ENCODE measurements around the gene MAPKAPK2. TPM values are rescaled to one million over a fixed set of nuclear protein-coding genes. Genes with fewer than 3 reads are reported as not detected.

Gene MAPKAPK2
- total RNA-seq, 1 donor from 2014 or later: 93.8 TPM

GRCh38 chr1:206654828-206655227 is 29.9 kb upstream of the MAPKAPK2 start:
- no peaks in the 10 kb centered on the region for H3K9me3 Mint-ChIP-seq (ENCODE audit: unreplicated experiment)
- H3K36me3 Mint-ChIP-seq (ENCODE audit: unreplicated experiment): no peaks in the 10 kb centered on the region
- H3K27me3 Mint-ChIP-seq (ENCODE audit: unreplicated experiment): peaks cover 4% of the 10 kb centered on the region
- no peaks in the 10 kb centered on the region for H3K4me1 Mint-ChIP-seq (ENCODE audit: low read depth, unreplicated experiment)
- TF ChIP-seq CTCF (IDR thresholded peaks at IDR 0.05; ENCODE audit: partially characterized antibody, unreplicated experiment): no peak
- H3K4me3 Mint-ChIP-seq (ENCODE audit: unreplicated experiment): no peak overlapping the region
- no peak for DNase-seq
- H3K27ac Mint-ChIP-seq (ENCODE audit: unreplicated experiment): no peak overlapping the region

GRCh38 chr1:206655471-206655882 is 29.2 kb upstream of the MAPKAPK2 start:
- H3K9me3 Mint-ChIP-seq (ENCODE audit: unreplicated experiment): no peaks in the 10 kb centered on the region
- no peak for TF ChIP-seq CTCF (IDR thresholded peaks at IDR 0.05; ENCODE audit: partially characterized antibody, unreplicated experiment)
- no peak overlapping the region for H3K4me3 Mint-ChIP-seq (ENCODE audit: unreplicated experiment)
- peaks cover 4% of the 10 kb centered on the region for H3K27me3 Mint-ChIP-seq (ENCODE audit: unreplicated experiment)
- H3K36me3 Mint-ChIP-seq (ENCODE audit: unreplicated experiment): no peaks in the 10 kb centered on the region
- no peaks in the 10 kb centered on the region for H3K4me1 Mint-ChIP-seq (ENCODE audit: low read depth, unreplicated experiment)
- no peak overlapping the region for H3K27ac Mint-ChIP-seq (ENCODE audit: unreplicated experiment)
- DNase-seq: no peak

- DNase-seq: no peak
- H3K9me3 Mint-ChIP-seq (ENCODE audit: unreplicated experiment): no peaks in the 10 kb centered on the region
- no peak overlapping the region for H3K4me3 Mint-ChIP-seq (ENCODE audit: unreplicated experiment)
- peaks cover 4% of the 10 kb centered on the region for H3K27me3 Mint-ChIP-seq (ENCODE audit: unreplicated experiment)
- H3K27ac Mint-ChIP-seq (ENCODE audit: unreplicated experiment): no peak overlapping the region
- H3K36me3 Mint-ChIP-seq (ENCODE audit: unreplicated experiment): no peaks in the 10 kb centered on the region
- no peaks in the 10 kb centered on the region for H3K4me1 Mint-ChIP-seq (ENCODE audit: low read depth, unreplicated experiment)
- no peak for TF ChIP-seq CTCF (IDR thresholded peaks at IDR 0.05; ENCODE audit: partially characterized antibody, unreplicated experiment)
These were observed 27.8 kb upstream of the MAPKAPK2 start for GRCh38 chr1:206656936-206657335.

- Mint-ChIP-seq H3K9me3 (ENCODE audit: unreplicated experiment) (no peaks in the 10 kb centered on the region), H3K27ac (ENCODE audit: unreplicated experiment) (no peak overlapping the region), H3K4me1 (ENCODE audit: low read depth, unreplicated experiment) (no peaks in the 10 kb centered on the region), H3K27me3 (ENCODE audit: unreplicated experiment) (peaks cover 4% of the 10 kb centered on the region), H3K36me3 (ENCODE audit: unreplicated experiment) (no peaks in the 10 kb centered on the region), H3K4me3 (ENCODE audit: unreplicated experiment) (no peak overlapping the region)
- no peak for DNase-seq
- no peak for TF ChIP-seq CTCF (IDR thresholded peaks at IDR 0.05; ENCODE audit: partially characterized antibody, unreplicated experiment)
These were observed 27.0 kb upstream of the MAPKAPK2 start for GRCh38 chr1:206657751-206658150.

- no peaks in the 10 kb centered on the region for H3K36me3 Mint-ChIP-seq (ENCODE audit: unreplicated experiment)
- H3K27ac Mint-ChIP-seq (ENCODE audit: unreplicated experiment): no peak overlapping the region
- H3K9me3 Mint-ChIP-seq (ENCODE audit: unreplicated experiment): peaks cover 2% of the 10 kb centered on the region
- peak; percentile 85 for TF ChIP-seq CTCF (IDR thresholded peaks at IDR 0.05; ENCODE audit: partially characterized antibody, unreplicated experiment)
- peaks cover 4% of the 10 kb centered on the region for H3K27me3 Mint-ChIP-seq (ENCODE audit: unreplicated experiment)
- no peak overlapping the region for H3K4me3 Mint-ChIP-seq (ENCODE audit: unreplicated experiment)
- peaks cover 3% of the 10 kb centered on the region for H3K4me1 Mint-ChIP-seq (ENCODE audit: low read depth, unreplicated experiment)
- peak; percentile 54 for DNase-seq
These were observed 26.3 kb upstream of the MAPKAPK2 start for GRCh38 chr1:206658264-206658980.

Measured in glutamatergic neuron (in vitro differentiated cells).